HCT116 (cell line): ENCODE results near the gene PRTG. TPM values are rescaled to one million over a fixed set of nuclear protein-coding genes. Genes with fewer than 3 reads are reported as not detected.

Experiments
- ATAC-seq: fragments of 200-7000 bp; cut with Tn5 transposase; 2 replicates; pipeline ENCODE4 v1.9.1; 2020; ENCODE audit warnings: mild to moderate bottlenecking, moderate library complexity
- BruUV-seq: library from RNA; stranded (reverse); fragments of 400-500 nt; replicated peaks from 2 replicates; lab custom pipeline; 2021; lab: Mats Ljungman, UMichigan
- CTCF ChIA-PET: fragments of 300-600 bp; sonication (Branson Sonifier 250); formaldehyde crosslinking; loops from one replicate; lab custom pipeline; 2021; ENCODE audit warnings: antibody characterized with exemption; lab: Charles Lee
- POLR2A ChIA-PET: fragments of 300-600, 350-600 bp; sonication (Branson Sonifier 250); formaldehyde crosslinking; loops from one replicate; lab custom pipeline; 2021; ENCODE audit warnings: antibody characterized with exemption; lab: Charles Lee
- RAD21 ChIA-PET, 2 experiments: fragments of 300-600 bp; sonication (Branson Sonifier 250); formaldehyde crosslinking; loops; one replicate each; lab custom pipeline; 2023; ENCODE audit warnings: low total read pairs in 2 of 2; ENCODE audit not compliant: uncharacterized antibody in 2 of 2, unreplicated experiment in 2 of 2, low non-redundant PET in 1 of 2; lab: Charles Lee
- DNase-seq: peaks from one replicate; pipeline ENCODE4 v3.0.0-alpha.2; 2010; ENCODE audit warnings: low read depth, low spot score
- H2AFZ ChIP-seq: fragments of 200-600 bp; shearing (Covaris generic), sonication (generic); 2 replicates; pipeline ENCODE4 v1.6.1; 2017; ENCODE audit warnings: low read depth, mixed run types, mixed read lengths, antibody characterized with exemption, low read length; ENCODE audit not compliant: poor library complexity, severe bottlenecking
- H3K27ac ChIP-seq: 2 replicates; pipeline ENCODE4 v1.5.1; 2012; ENCODE audit warnings: low read depth, low read length
- H3K27me3 ChIP-seq: fragments of 200-600 bp; sonication (generic); 2 replicates; pipeline ENCODE4 v1.6.1; 2016; ENCODE audit warnings: mixed run types, low read length, mixed read lengths; ENCODE audit not compliant: insufficient read depth
- H3K36me3 ChIP-seq, 2 experiments: fragments of 200-500 bp in 1 of 2; fragments of 200-600 bp in 1 of 2; sonication (Bioruptor generic) in 1 of 2; sonication (generic) in 1 of 2; 2 replicates each; pipeline versions ENCODE4 v1.5.1 to v1.6.1; 2014 to 2016; ENCODE audit warnings: low read length in 2 of 2, inconsistent platforms in 1 of 2, mixed read lengths in 1 of 2, mixed run types in 1 of 2; ENCODE audit not compliant: insufficient read depth in 2 of 2, control insufficient read depth in 1 of 2
- H3K4me1 ChIP-seq, 2 experiments: fragments of 200-600 bp in 1 of 2; sonication (generic) in 1 of 2; 2 replicates each; pipeline versions ENCODE4 v1.5.1 to v1.6.1; 2012 to 2017; ENCODE audit warnings: low read length in 2 of 2, inconsistent platforms in 1 of 2, mild to moderate bottlenecking in 1 of 2, mixed read lengths in 1 of 2, mixed run types in 1 of 2, moderate library complexity in 1 of 2; ENCODE audit not compliant: insufficient read depth in 2 of 2, control insufficient read depth in 1 of 2
- H3K4me2 ChIP-seq: fragments of 200-600 bp; sonication (generic); 2 replicates; pipeline ENCODE4 v1.6.1; 2017; ENCODE audit warnings: mixed run types, low read length, mixed read lengths
- H3K4me3 ChIP-seq, 2 experiments: fragments of 200-600 bp in 1 of 2; sonication (generic) in 1 of 2; replicated peaks in 1 of 2; 2 replicates each; pipeline ENCODE4 v1.5.1; 2011 to 2016; ENCODE audit warnings: low read length in 2 of 2, control low read depth in 1 of 2, low read depth in 1 of 2, mild to moderate bottlenecking in 1 of 2, mixed read lengths in 1 of 2, mixed run types in 1 of 2
- H3K79me2 ChIP-seq: fragments of 200-600 bp; sonication (generic); 2 replicates; pipeline ENCODE4 v1.6.1; 2017; ENCODE audit warnings: mild to moderate bottlenecking, mixed run types, low read length, moderate library complexity, mixed read lengths; ENCODE audit not compliant: insufficient read depth
- H3K9ac ChIP-seq: fragments of 200-600 bp; sonication (generic); 2 replicates; pipeline ENCODE4 v1.6.1; 2016; ENCODE audit warnings: low read length, mixed read lengths
- H3K9me2 ChIP-seq: fragments of 200-600 bp; sonication (generic), shearing (Covaris generic); 2 replicates; pipeline ENCODE4 v1.6.1; 2017; ENCODE audit warnings: mixed run types, mild to moderate bottlenecking, moderate library complexity; ENCODE audit not compliant: insufficient read depth
- H3K9me3 ChIP-seq, 2 experiments: fragments of 200-500 bp in 1 of 2; fragments of 200-600 bp in 1 of 2; sonication (Bioruptor generic) in 1 of 2; sonication (generic) in 1 of 2; 2 replicates each; pipeline ENCODE4 v1.6.1; 2014 to 2017; ENCODE audit warnings: low read length in 2 of 2, mixed read lengths in 2 of 2, inconsistent platforms in 1 of 2, low read depth in 1 of 2, mild to moderate bottlenecking in 1 of 2, mixed run types in 1 of 2, moderate library complexity in 1 of 2; ENCODE audit not compliant: control insufficient read depth in 1 of 2, insufficient read depth in 1 of 2
- H4K20me1 ChIP-seq: fragments of 200-600 bp; sonication (generic), shearing (Covaris generic); 2 replicates; pipeline ENCODE4 v1.6.1; 2017; ENCODE audit warnings: mixed run types, mild to moderate bottlenecking, moderate library complexity; ENCODE audit not compliant: insufficient read depth
- ATF3 ChIP-seq: IDR thresholded peaks from 2 replicates; pipeline ENCODE4 v1.6.1; 2012
- EGR1 ChIP-seq: IDR thresholded peaks from 2 replicates; pipeline ENCODE4 v1.6.1; 2012; ENCODE audit warnings: low read depth
- ELF1 ChIP-seq: IDR thresholded peaks from 2 replicates; pipeline ENCODE4 v1.6.1; 2012; ENCODE audit warnings: low read depth, borderline replicate concordance
- EZH2 ChIP-seq: fragments of 200-600 bp; sonication (generic); IDR thresholded peaks from 2 replicates; pipeline ENCODE4 v1.6.1; 2017; ENCODE audit warnings: antibody characterized with exemption, mixed run types
- EZH2phosphoT487 ChIP-seq: fragments of 200-600 bp; IDR thresholded peaks from 2 replicates; pipeline ENCODE4 v1.6.1; 2018; ENCODE audit warnings: antibody characterized with exemption, borderline replicate concordance
- FOSL1 ChIP-seq: IDR thresholded peaks from 2 replicates; pipeline ENCODE4 v1.6.1; 2012; ENCODE audit warnings: low read depth
- JUND ChIP-seq: IDR thresholded peaks from 2 replicates; pipeline ENCODE4 v1.6.1; 2012
- MAX ChIP-seq: IDR thresholded peaks from 2 replicates; pipeline ENCODE4 v1.6.1; 2012
- POLR2A ChIP-seq: IDR thresholded peaks from 2 replicates; pipeline ENCODE4 v1.7.0; 2011; ENCODE audit warnings: borderline replicate concordance; ENCODE audit not compliant: insufficient read depth, insufficient read length; ENCODE audit errors: extremely low read depth
- POLR2AphosphoS5 ChIP-seq: IDR thresholded peaks from 2 replicates; pipeline ENCODE4 v1.6.1; 2011; ENCODE audit warnings: mild to moderate bottlenecking, low read depth, low read length, moderate library complexity
- SRF ChIP-seq: IDR thresholded peaks from 2 replicates; pipeline ENCODE4 v1.6.1; 2012; ENCODE audit warnings: low read depth
- TCF7L2 ChIP-seq: IDR thresholded peaks from 2 replicates; pipeline ENCODE4 v1.7.0; 2011; ENCODE audit warnings: borderline replicate concordance, inconsistent platforms; ENCODE audit not compliant: insufficient read depth, insufficient read length; ENCODE audit errors: extremely low read depth
- YY1 ChIP-seq: IDR thresholded peaks from 2 replicates; pipeline ENCODE4 v1.6.1; 2011; ENCODE audit warnings: low read length, low read depth, moderate library complexity, mild to moderate bottlenecking; ENCODE audit not compliant: insufficient replicate concordance; ENCODE audit errors: extremely low read depth
- ZBTB33 ChIP-seq: IDR thresholded peaks from 2 replicates; pipeline ENCODE4 v1.6.1; 2011; ENCODE audit warnings: mild to moderate bottlenecking, low read length, moderate library complexity; ENCODE audit not compliant: insufficient replicate concordance; ENCODE audit errors: extremely low read depth
- ZFX ChIP-seq: fragments of 450-650 bp; IDR thresholded peaks from 2 replicates; pipeline ENCODE4 v1.6.1; 2017
- ZNF274 ChIP-seq: fragments of 200-500 bp; sonication (Bioruptor generic); IDR thresholded peaks from 2 replicates; pipeline ENCODE4 v1.6.1; 2014; ENCODE audit warnings: mild to moderate bottlenecking, low read depth, low read length, inconsistent platforms
- intact Hi-C: fragments of 100-400 bp; cut with micrococcal nuclease; formaldehyde crosslinking; loops from 2 replicates; pipeline ENCODE4 v1.10.0; 2022
- total RNA-seq: library from RNA; stranded (reverse); gene quantifications from one replicate; pipeline ENCODE4 v1.2.1, GENCODE V29; 2021; ENCODE audit not compliant: unreplicated experiment

Gene PRTG
- total RNA-seq, 1 experiment from 2014 or later, result not detected

GRCh38 chr15:55615445-55615844 is 127.5 kb downstream of the PRTG start:
- H2AFZ ChIP-seq, result no peak overlapping the region
- H4K20me1 ChIP-seq, result no peaks in the 10 kb centered on the region
- no TSS peak for BruUV-seq
- intact Hi-C loops, result no loop called here
- no peaks in the 10 kb centered on the region for H3K4me1 ChIP-seq
- H3K9me3 ChIP-seq, result no peaks in the 10 kb centered on the region
- H3K27me3 ChIP-seq, result no peaks in the 10 kb centered on the region
- POLR2A ChIA-PET, result no interaction called here
- H3K36me3 ChIP-seq, result no peaks in the 10 kb centered on the region
- DNase-seq, result no peak
- ATAC-seq, result no peak
- CTCF ChIA-PET, result no interaction called here
- RAD21 ChIA-PET, result no interaction called here
- H3K4me2 ChIP-seq, result no peak overlapping the region
- no peaks in the 10 kb centered on the region for H3K9me2 ChIP-seq
- H3K9ac ChIP-seq, result no peak overlapping the region
- no peaks in the 10 kb centered on the region for H3K79me2 ChIP-seq
- TF ChIP-seq EZH2phosphoT487 (no peak), YY1 (no peak), SRF (no peak), JUND (no peak), MAX (no peak), ZBTB33 (no peak), EGR1 (no peak), POLR2A (no peak), FOSL1 (no peak), TCF7L2 (no peak), ZFX (no peak), ATF3 (no peak), ZNF274 (no peak), EZH2 (no peak), ELF1 (no peak), POLR2AphosphoS5 (no peak)
- no peak overlapping the region for H3K27ac ChIP-seq
- H3K4me3 ChIP-seq, result no peak overlapping the region
